Keratinocyte (primary cell): ENCODE data around the gene ARID1B. TPM values are rescaled to one million over a fixed set of nuclear protein-coding genes. Genes with fewer than 3 reads are reported as not detected.

Source experiments
- DNase-seq: peaks from one replicate; pipeline ENCODE4 v3.0.0-alpha.2; 2011; ENCODE audit warnings: low read depth, missing footprints, low spot score
- FAIRE-seq: peaks from 2 replicates; lab custom pipeline; 2011; peaks lifted over from hg19 to GRCh38; lab: Jason Lieb, UNC
- H2AFZ ChIP-seq: 2 replicates; pipeline ENCODE4 v1.6.0; 2012; ENCODE audit warnings: low read length, control low read depth, inconsistent platforms; ENCODE audit not compliant: control insufficient read depth
- H3K27ac ChIP-seq: 2 replicates; pipeline ENCODE4 v1.5.1; 2011; ENCODE audit warnings: low read length; ENCODE audit not compliant: control insufficient read depth, insufficient read depth
- H3K27me3 ChIP-seq: 3 replicates; pipeline ENCODE4 v1.6.0; 2011; ENCODE audit warnings: low read length; ENCODE audit not compliant: control insufficient read depth, insufficient read depth; ENCODE audit errors: extremely low read depth
- H3K36me3 ChIP-seq, 2 experiments: 2 replicates in 1 of 2; 3 replicates in 1 of 2; pipeline ENCODE4 v1.5.1; 2011; ENCODE audit warnings: low read length in 2 of 2, mild to moderate bottlenecking in 1 of 2; ENCODE audit not compliant: control insufficient read depth in 2 of 2, insufficient read depth in 2 of 2; ENCODE audit errors: extremely low read depth in 1 of 2
- H3K4me1 ChIP-seq: 3 replicates; pipeline ENCODE4 v1.5.1; 2011; ENCODE audit warnings: low read length; ENCODE audit not compliant: control insufficient read depth, insufficient read depth; ENCODE audit errors: extremely low read depth
- H3K4me2 ChIP-seq: 3 replicates; pipeline ENCODE4 v1.6.0; 2011; ENCODE audit warnings: low read depth, low read length; ENCODE audit not compliant: control insufficient read depth, insufficient read depth; ENCODE audit errors: extremely low read depth
- H3K4me3 ChIP-seq, 3 experiments: fragments of 200-600 bp in 1 of 3; sonication (generic) in 1 of 3; 2 replicates in 2 of 3; 3 replicates in 1 of 3; pipeline ENCODE4 v1.5.1; 2011 to 2016; ENCODE audit warnings: low read length in 3 of 3, mild to moderate bottlenecking in 3 of 3, control low read depth in 2 of 3, inconsistent platforms in 1 of 3, low read depth in 1 of 3, mixed read lengths in 1 of 3, mixed run types in 1 of 3, moderate library complexity in 1 of 3; ENCODE audit not compliant: control insufficient read depth in 2 of 3, insufficient read depth in 2 of 3; ENCODE audit errors: extremely low read depth in 1 of 3
- H3K79me2 ChIP-seq: 2 replicates; pipeline ENCODE4 v1.6.0; 2012; ENCODE audit warnings: low read length; ENCODE audit not compliant: control insufficient read depth, insufficient read depth
- H3K9ac ChIP-seq: 3 replicates; pipeline ENCODE4 v1.6.0; 2011; ENCODE audit warnings: low read length; ENCODE audit not compliant: control insufficient read depth, insufficient read depth; ENCODE audit errors: extremely low read depth
- H3K9me1 ChIP-seq: 3 replicates; pipeline ENCODE4 v1.6.0; 2011; ENCODE audit warnings: low read length; ENCODE audit not compliant: control insufficient read depth, insufficient read depth; ENCODE audit errors: extremely low read depth
- H3K9me3 ChIP-seq: 2 replicates; pipeline ENCODE4 v1.5.1; 2012; ENCODE audit warnings: low read depth, low read length; ENCODE audit not compliant: control insufficient read depth
- H4K20me1 ChIP-seq: 3 replicates; pipeline ENCODE4 v1.6.0; 2011; ENCODE audit warnings: low read length; ENCODE audit not compliant: control insufficient read depth, insufficient read depth; ENCODE audit errors: extremely low read depth
- CTCF ChIP-seq, 3 experiments: IDR thresholded peaks in 1 of 3; conservative IDR thresholded peaks in 1 of 3; optimal IDR thresholded peaks in 1 of 3; 2 replicates in 2 of 3; 3 replicates in 1 of 3; pipeline versions ENCODE3 to v1.5.1; 2011; ENCODE audit warnings: low read length in 3 of 3, mild to moderate bottlenecking in 3 of 3, moderate library complexity in 2 of 3, control low read depth in 1 of 3, inconsistent platforms in 1 of 3; ENCODE audit not compliant: insufficient read depth in 2 of 3; ENCODE audit errors: extremely low read depth in 1 of 3
- EZH2 ChIP-seq: IDR thresholded peaks from one replicate; pipeline ENCODE4 v1.6.1; 2012; ENCODE audit warnings: inconsistent platforms, mild to moderate bottlenecking, low read length, moderate library complexity
- dilution Hi-C: fragments of 300-500 bp; cut with MboI; formaldehyde crosslinking; loops from one replicate; pipeline ENCODE4 v1.7.0; 2020; ENCODE audit warnings: low sequenced_read_pairs; ENCODE audit not compliant: extremely low pct_ligation_motif_present
- polyA plus RNA-seq, 5 experiments: library from polyadenylated mRNA; depleted of rRNA in 3 of 5; stranded (reverse) in 3 of 5; stranded (forward) in 1 of 5; unstranded in 1 of 5; fragments of >200 nt; gene quantifications; 1 replicate in 1 of 5; 2 replicates in 3 of 5; 3 replicates in 1 of 5; pipeline versions ENCODE4 v1.2.1 to v1.2.3, GENCODE V29; 2011 to 2012; ENCODE audit warnings: missing spikeins in 2 of 5, low read depth in 1 of 5, low replicate concordance in 1 of 5

The ARID1B gene
- polyA plus RNA-seq, 1 donor (not counting 4 experiments of a cell fraction or from before 2014, with no cell fraction given): 14.9 TPM

- Histone ChIP-seq H3K79me2 (peaks cover 56% of the 10 kb centered on the region), H3K9me3 (no peaks in the 10 kb centered on the region), H3K4me3 (no peak overlapping the region), H3K9me1 (no peaks in the 10 kb centered on the region), H3K9ac (no peak overlapping the region), H3K4me1 (peaks cover 4% of the 10 kb centered on the region), H3K36me3 (no peaks in the 10 kb centered on the region), H3K27ac (no peak overlapping the region), H3K4me2 (no peak overlapping the region), H4K20me1 (no peaks in the 10 kb centered on the region), H2AFZ (no peak overlapping the region), H3K27me3 (no peaks in the 10 kb centered on the region)
- dilution Hi-C loops: no loop called here
- TF ChIP-seq CTCF (optimal IDR thresholded peaks at IDR 0.05 in 1 of 3, IDR thresholded peaks at IDR 0.05 in 1 of 3, conservative IDR thresholded peaks at IDR 0.05 in 1 of 3; ENCODE audit: extremely low read depth in 1 of 3, insufficient read depth in 2 of 3, low read length in 3 of 3) (no peak), EZH2 (no peak)
- FAIRE-seq: no peak
- no peak for DNase-seq
These were observed 85.5 kb downstream of the ARID1B start for GRCh38 chr6:156862711-156863110.

GRCh38 chr6:156863504-156863903, 86.3 kb downstream of the ARID1B start:
- no peak for TF ChIP-seq CTCF (optimal IDR thresholded peaks at IDR 0.05 in 1 of 3, IDR thresholded peaks at IDR 0.05 in 1 of 3, conservative IDR thresholded peaks at IDR 0.05 in 1 of 3; ENCODE audit: extremely low read depth in 1 of 3, insufficient read depth in 2 of 3, low read length in 3 of 3)
- no peak for TF ChIP-seq EZH2
- Histone ChIP-seq H3K27ac (no peak overlapping the region), H3K9me1 (no peaks in the 10 kb centered on the region), H3K9me3 (no peaks in the 10 kb centered on the region), H3K27me3 (no peaks in the 10 kb centered on the region), H3K4me2 (no peak overlapping the region), H4K20me1 (no peaks in the 10 kb centered on the region), H3K4me1 (peaks cover 4% of the 10 kb centered on the region), H2AFZ (no peak overlapping the region), H3K79me2 (peaks cover 60% of the 10 kb centered on the region), H3K36me3 (no peaks in the 10 kb centered on the region), H3K4me3 (no peak overlapping the region), H3K9ac (no peak overlapping the region)
- DNase-seq: no peak
- FAIRE-seq: no peak
- dilution Hi-C loops: no loop called here
